Activated T-cell treated with anti-CD3 and anti-CD28 coated beads, Interleukin-2, amount 50 U/mL, for 48 hours (primary cell): ENCODE results near the gene DPP6.

Source experiments
- DNase-seq, 2 experiments: peaks; one replicate each; pipeline ENCODE4 v3.0.0-alpha.2; 2020

Gene DPP6

GRCh38 chr7:154852205-154852604 is 800.0 kb downstream of the DPP6 start:
- DNase-seq: no peak

GRCh38 chr7:154853063-154853726 is 801.0 kb downstream of the DPP6 start:
- DNase-seq: no peak

DNA sequence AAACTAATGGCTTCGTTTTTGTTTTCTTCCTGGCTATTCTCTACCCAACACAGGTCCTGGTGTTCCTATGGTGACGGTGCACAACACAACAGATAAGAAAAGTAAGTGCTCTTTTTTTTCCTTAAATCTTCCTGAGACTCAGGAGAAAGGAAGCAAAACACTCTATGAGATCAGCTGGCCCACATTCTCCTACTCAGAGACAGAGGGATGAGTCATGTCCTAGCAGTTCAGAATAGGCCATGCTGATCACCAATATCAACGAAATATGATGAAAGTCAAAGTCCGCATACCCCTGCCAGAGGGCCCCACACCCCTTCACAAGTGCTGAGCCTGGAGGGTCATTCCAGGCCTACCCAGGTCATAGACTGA is 801.5 kb downstream of the DPP6 start:
- DNase-seq: no peak

DNA sequence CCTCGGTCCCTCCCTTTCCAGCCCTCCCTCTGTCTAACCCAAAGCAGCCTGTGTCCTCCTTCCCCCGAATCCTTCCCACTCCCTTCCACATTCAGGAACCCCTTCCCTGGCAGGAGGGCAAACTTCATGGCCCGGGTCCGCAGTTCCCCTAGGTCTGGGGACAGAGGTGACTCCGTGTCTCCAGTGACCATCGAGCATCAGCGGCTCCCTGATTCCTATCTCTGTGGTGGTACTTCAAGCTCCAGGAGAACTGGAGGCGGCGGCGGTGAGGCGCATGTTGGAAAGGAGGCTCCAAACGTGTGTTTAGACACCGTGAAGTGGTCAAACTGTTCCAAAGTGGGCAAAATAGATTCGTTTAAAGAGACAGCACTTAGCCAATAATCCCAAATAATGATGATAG is 802.6 kb downstream of the DPP6 start:
- no peak for DNase-seq

- no peak for DNase-seq
Measured at GRCh38 chr7:154855366-154855765, 803.2 kb downstream of the DPP6 start.

DNA sequence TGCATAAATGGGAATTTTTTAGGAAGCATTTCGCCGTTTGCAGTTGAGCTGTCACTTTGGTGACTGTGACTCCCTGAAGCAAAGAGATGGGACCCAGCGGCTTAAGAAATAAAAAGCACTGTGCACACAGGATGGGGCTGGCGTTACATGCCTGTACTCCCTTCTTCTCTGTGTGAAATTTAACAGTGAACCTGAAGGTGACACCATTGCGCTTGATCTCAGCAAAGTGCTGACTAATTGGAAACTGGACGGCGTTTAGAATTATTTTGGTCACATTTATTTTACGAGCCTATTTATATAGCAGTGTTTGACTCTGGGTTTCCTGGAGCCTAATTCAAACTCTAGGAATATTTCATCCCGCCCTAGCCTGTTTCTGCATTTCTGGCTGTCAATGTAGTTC is 804.5 kb downstream of the DPP6 start:
- DNase-seq: no peak

DNA sequence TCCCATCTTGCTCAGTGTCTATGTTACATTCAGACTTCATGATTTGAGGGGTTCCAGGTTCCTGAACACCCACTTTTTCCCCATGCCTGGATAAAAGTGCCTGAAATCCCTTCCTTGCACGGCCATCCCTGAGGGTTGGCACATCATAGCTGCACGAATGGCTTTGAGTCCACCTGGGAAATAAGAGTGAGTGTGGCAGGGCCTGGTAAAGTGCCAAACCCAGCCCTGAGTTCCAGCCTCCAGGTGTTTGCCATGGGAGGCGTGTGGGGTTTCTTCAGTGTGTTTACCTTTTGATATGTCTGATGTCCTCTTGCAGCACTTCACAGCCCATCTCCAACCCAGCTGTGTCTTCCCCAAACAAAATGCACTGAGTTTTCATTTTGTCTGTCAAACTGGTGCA is 805.0 kb downstream of the DPP6 start:
- DNase-seq: no peak

DNA sequence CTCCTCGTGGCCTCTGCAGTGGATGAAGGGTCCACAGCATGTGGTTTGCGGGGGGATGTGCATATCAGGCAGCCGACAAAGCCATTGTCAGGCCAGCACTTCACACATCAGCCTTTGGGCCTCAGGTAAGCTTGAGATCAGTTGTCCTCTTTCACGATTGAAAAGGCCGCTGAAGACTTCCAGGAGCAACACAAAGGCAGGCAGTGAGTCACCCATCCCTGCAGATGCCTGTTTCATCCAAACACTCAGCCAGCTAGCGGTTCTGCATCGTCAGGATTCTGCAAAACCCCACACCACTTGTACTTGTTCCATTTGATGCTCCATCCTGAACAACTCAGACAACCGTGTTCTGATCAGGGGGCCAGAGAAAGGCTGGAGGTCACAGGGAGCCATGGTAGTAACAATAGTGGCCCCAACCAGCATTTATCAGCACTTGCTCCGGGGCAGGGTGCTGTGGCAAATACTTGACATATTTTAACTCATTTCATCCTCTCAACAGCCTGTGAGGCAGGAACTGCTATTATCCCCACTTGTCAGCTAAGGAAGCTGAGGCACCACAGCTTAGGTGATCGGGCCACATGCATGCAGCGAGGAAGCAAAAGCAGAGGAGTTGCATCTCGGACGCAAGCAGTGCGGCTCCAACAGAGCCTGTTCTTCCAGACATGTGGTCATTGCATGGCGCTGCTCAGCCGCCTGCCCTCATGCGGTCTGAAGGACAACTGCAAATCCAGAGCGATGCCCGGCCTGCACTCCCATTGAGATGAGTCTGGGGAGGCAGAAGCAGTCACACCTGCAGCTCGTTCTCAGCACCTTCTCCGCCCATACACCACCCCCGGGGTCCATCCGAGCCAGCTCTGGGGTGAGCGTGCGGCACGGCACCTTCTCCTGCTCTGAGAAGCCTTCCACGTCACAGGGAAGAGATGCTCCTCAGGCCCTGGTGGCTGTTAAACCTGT is 805.8 kb downstream of the DPP6 start:
- DNase-seq: no peak

DNA sequence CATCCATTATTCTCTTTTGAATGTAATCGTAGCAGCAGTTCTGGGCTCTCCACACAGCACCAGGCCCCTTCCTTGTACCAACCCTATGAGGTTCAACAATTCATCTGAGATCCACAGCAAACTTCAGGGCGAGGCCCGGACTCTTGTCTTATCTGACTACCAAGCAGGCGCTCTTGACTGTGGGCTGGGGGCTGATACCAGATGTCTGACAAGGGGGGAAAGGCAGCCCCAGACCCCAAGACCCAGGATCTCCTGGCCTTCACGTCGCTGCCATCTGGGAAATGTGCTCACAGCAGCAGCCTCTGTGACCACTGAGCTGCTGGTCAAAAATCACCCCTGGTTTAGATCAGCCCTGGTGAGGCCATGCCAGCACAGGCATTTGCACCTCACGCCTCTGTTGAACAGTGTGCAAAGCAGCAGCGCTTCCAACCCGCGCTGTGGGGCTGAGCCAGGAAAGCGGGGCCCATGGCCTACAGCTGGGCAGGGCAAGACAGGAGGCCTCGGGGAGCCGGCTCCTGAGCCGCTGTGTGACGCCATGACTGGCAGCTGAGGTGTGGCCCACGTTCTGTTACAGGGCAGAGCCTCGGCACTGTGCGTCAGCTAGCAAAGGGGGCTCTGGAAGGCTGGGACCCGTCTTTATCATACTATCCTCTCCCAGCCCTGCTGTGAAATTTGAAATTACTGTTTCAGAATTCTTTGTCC is 806.8 kb downstream of the DPP6 start:
- no peak for DNase-seq

DNA sequence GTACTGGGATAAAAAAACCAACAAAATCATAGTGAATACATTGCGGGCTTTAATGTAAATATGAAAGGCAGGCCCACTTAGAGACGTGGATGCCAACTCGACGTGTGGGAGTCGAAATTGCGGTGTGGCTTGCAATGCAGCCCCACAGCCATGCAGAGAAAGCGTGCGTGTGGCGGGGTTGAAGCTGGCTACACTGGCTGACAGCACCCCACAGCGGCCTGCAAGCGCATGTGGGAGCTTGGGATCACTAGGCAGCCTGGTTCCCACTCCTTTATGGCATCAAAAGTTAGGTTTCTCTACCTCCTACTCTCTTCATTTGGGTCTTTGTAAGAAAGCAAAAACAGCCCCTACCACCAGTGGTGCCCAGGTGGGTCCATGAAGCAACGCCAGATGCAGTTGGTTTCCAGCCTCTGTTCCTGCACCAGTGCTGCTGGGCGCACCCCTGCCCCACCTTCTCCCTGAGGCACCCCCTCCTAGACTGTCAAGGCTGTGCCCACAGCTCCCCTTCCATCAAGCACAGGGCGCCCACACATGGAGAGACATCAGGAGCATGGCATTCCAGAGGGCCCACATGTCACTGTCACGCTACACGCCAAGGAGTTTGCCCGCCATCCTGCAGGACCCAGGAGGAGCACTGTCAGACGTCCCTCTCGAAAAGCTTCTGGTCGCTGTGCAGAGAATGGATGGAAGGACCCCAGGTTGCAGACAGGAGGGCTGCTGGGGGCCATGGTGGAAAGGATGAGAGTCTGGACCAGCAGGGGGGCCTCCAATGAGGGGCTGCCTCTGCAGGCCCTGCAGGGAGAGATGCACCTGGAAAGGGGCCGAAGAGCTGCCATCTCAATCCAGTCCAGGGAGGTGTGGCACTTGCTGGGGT is 807.8 kb downstream of the DPP6 start:
- DNase-seq: no peak

- no peak for DNase-seq
Measured at GRCh38 chr7:154860621-154861375, 808.6 kb downstream of the DPP6 start.

DNA sequence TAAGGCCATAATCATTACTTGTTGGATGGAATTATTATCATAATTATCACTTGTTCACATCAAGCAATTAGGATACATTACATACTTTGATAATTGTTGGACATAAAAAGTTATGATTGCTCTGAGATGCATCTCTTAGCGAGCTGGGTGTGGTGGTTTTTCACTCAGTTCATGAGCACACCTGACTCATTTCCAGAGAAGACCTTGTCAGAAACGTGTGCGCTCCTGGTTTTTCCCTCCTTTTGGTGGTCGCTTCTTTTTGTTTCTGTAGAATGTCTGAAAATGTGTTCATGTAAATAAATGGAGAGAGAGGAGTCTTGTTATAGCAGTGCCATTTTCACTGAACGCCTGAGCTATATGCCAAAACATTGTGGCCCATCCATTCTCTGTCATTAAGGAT is 809.4 kb downstream of the DPP6 start:
- DNase-seq: no peak

DNA sequence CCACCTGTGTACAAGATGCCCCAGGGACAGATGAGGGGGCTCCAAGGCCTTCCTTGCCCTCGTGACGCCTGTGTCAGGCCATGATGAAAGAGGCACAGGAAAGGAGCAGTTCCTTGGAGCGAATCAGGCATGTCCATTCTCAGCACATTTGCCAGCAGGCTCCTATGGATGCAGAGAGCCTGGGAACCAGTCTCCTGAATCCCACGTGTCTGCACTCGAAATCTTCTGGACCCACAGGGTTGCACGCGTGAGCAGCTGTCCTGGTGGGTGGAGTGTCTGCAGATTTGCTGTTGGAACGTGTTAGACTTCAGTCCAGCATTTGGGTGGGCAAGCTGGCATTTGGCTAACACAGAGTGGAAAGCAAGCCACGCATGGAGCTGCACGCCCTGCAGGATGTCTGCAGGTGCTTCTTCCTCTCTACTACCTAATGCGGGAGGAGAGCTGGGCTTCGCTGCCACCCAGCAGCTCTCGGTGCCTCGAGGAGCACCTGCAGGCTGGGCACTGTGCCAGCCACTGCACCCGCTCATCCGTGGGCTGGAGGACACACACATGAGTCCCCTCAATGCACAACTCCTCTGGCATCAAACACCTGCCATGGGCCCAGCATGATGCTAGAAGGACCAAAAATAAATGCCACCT is 810.1 kb downstream of the DPP6 start:
- no peak for DNase-seq

GRCh38 chr7:154863766-154864522 is 811.7 kb downstream of the DPP6 start:
- DNase-seq: no peak

GRCh38 chr7:154864523-154864891 is 812.3 kb downstream of the DPP6 start:
- DNase-seq: no peak

DNA sequence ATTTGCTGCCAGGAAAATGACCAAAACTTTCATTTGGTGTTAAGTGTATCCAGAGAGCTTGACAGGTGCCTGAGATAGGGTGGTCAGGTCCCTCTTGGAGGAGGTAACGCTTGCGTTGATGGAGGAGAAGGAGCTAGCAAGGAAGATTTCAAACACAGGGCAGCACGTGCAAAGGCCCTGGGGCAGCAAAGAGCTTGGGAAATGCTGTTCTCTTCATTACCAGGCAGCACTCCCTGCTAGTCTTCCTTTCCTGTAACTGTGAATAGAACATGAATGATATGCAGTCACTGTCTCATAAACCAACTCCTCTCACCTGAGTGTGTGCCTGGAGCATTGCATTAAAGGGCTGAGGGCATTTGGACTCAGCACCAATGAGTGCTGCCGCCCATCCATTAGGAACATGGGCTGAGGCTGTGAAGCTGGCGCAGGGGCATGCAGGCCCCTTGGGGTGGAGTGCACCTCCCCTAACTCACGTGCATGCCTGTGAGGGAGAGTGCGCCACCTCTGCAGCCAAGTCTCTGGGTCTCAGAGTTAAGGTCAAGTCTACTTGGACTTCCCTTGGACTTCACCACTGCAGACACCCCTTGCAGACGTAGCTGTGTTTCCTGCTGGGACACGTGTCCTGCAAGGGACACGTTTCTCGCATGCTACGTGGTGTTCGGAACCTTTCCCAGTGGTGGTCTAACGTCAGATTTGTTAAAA is 813.9 kb downstream of the DPP6 start:
- DNase-seq: no peak

DNA sequence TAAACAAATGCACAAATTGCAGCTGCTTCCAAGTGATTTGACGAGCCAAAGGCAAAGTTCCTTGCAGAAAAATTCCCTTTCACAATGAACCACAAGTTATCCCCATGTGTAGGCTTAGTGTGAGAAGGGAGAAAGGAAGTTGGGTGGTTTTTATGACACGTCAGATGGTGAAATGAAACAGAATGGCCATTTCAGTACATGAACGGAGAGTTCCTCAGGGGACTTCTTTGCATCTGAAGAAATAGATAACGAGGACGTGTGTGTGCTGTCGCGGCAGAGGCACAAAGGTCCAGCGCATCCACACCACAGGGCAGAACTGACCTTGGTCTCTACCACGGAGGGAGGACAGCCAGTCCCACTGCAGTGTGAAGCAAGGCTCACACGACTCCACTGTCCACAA is 814.9 kb downstream of the DPP6 start:
- no peak for DNase-seq

DNA sequence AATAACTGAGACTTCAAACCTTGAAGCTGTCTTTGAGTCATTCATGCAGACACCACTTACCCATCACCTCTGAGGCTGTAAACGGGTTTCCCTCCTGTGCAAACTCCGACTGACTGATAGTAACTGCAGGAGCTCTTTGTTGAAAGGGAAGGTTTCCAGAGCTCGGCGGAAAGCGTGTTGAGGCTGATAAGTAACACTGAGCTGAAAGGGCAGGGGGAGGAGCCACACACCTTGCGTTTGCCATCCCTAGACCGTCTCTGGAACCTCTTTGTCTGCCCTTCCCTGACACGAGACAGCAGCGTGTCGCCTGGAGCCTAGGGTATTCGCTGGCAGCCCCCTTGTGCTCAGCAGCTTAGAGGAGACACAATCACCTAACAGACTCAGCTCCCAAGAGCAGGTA is 816.7 kb downstream of the DPP6 start:
- no peak for DNase-seq

DNA sequence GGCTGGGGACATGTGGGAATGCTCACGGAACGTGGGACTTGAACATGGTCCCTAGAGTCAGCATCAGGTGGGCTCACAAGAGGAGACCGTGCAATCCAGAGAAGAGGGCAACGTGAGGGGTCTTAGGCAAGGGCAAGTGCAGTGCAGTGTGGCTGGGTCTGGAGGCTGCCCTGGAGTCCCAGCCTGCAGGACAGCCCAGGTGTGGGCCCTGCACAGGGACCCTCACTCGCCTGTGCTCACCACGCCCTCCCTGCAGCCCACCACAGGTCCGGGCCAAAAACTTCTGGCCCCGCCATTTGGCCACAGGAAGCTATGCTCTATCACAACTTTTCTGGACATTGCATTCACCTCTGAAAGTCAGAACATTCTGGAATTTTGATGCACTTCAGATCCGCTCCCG is 817.2 kb downstream of the DPP6 start:
- DNase-seq: no peak

- no peak for DNase-seq
Measured at GRCh38 chr7:154871507-154871906, 819.3 kb downstream of the DPP6 start.
